K562 (cell line): ENCODE results near the gene TENM3. TPM values are rescaled to one million over a fixed set of nuclear protein-coding genes. Genes with fewer than 3 reads are reported as not detected.

Experiments used
- ATAC-seq: fragments of 200-7000 bp; cut with Tn5 transposase; 3 replicates; pipeline ENCODE4 v1.9.1; 2020; ENCODE audit warnings: moderate library complexity
- BruUV-seq: library from RNA; stranded (reverse); fragments of 400-500 nt; replicated peaks from 2 replicates; lab custom pipeline; 2021; lab: Mats Ljungman, UMichigan
- CTCF ChIA-PET: fragments of 300-600 bp; formaldehyde crosslinking; extraction: SDS; loops from one replicate; lab custom pipeline; 2021; ENCODE audit warnings: low intra/inter-chr PET ratio; lab: Yijun Ruan, JAX
- POLR2A ChIA-PET: fragments of 300-600, 350-650 bp; sonication (Branson Sonifier 250); formaldehyde crosslinking; extraction: SDS; loops from one replicate; lab custom pipeline; 2021; ENCODE audit warnings: antibody characterized with exemption, inconsistent platforms; lab: Yijun Ruan, JAX
- DNase-seq, 4 experiments: peaks; one replicate each; pipeline versions ENCODE4 v3.0.0 to v3.0.0-alpha.2; 2011 to 2018; ENCODE audit warnings: low spot score in 3 of 4, mixed read lengths in 3 of 4; ENCODE audit errors: extremely low read depth in 1 of 4
- FAIRE-seq: peaks from 2 replicates; lab custom pipeline; 2011; peaks lifted over from hg19 to GRCh38; lab: Jason Lieb, UNC
- H2AFZ ChIP-seq: 2 replicates; pipeline ENCODE4 v1.6.0; 2011; ENCODE audit warnings: low read depth, low read length, control low read depth, inconsistent platforms
- H3K27ac ChIP-seq: fragments of 200-600 bp; 3 replicates; pipeline ENCODE4 v1.8.0; 2011; ENCODE audit warnings: low read depth, mild to moderate bottlenecking, control low read depth, inconsistent platforms, low read length, moderate library complexity, mixed read lengths; ENCODE audit errors: extremely low read depth
- H3K27me3 ChIP-seq, 2 experiments: fragments of 300-600 bp in 1 of 2; 2 replicates in 1 of 2; 3 replicates in 1 of 2; pipeline versions ENCODE4 v1.6.0 to v1.8.0; 2011; ENCODE audit warnings: inconsistent platforms in 2 of 2, low read length in 2 of 2, mild to moderate bottlenecking in 1 of 2, mixed read lengths in 1 of 2, moderate library complexity in 1 of 2; ENCODE audit not compliant: control insufficient read depth in 2 of 2, insufficient read depth in 2 of 2
- H3K36me3 ChIP-seq: fragments of 300-600 bp; 3 replicates; pipeline ENCODE4 v1.8.0; 2011; ENCODE audit warnings: mild to moderate bottlenecking, low read length, inconsistent platforms; ENCODE audit not compliant: control insufficient read depth, insufficient read depth
- H3K4me1 ChIP-seq, 2 experiments: fragments of 200-600 bp in 1 of 2; replicated peaks in 1 of 2; 2 replicates in 1 of 2; 3 replicates in 1 of 2; pipeline versions ENCODE4 v1.5.1 to v1.8.0; 2011; ENCODE audit warnings: inconsistent platforms in 2 of 2, low read length in 2 of 2, mild to moderate bottlenecking in 1 of 2, mixed read lengths in 1 of 2, moderate library complexity in 1 of 2; ENCODE audit not compliant: control insufficient read depth in 2 of 2, insufficient read depth in 2 of 2
- H3K4me2 ChIP-seq: 2 replicates; pipeline ENCODE4 v1.6.1; 2011; ENCODE audit warnings: low read length, control low read depth, inconsistent platforms, mixed read lengths; ENCODE audit not compliant: insufficient read depth
- H3K4me3 ChIP-seq: fragments of 200-600 bp; sonication (generic), shearing (Covaris generic); 2 replicates; pipeline ENCODE4 v1.5.1; 2016; ENCODE audit warnings: control low read depth, inconsistent platforms
- H3K79me2 ChIP-seq: fragments of 200-600 bp; 3 replicates; pipeline ENCODE4 v1.8.0; 2011; ENCODE audit warnings: low read length, inconsistent platforms; ENCODE audit not compliant: control insufficient read depth, insufficient read depth
- H3K9ac ChIP-seq, 2 experiments: 2 replicates each; pipeline versions ENCODE4 v1.6.0 to v1.6.1; 2011; ENCODE audit warnings: low read depth in 2 of 2, low read length in 2 of 2, control low read depth in 1 of 2, inconsistent platforms in 1 of 2, mild to moderate bottlenecking in 1 of 2, mixed read lengths in 1 of 2; ENCODE audit not compliant: insufficient read depth in 1 of 2
- H3K9me1 ChIP-seq: one replicate; pipeline ENCODE4 v1.6.0; 2011; ENCODE audit warnings: inconsistent platforms, mild to moderate bottlenecking, low read length, moderate library complexity; ENCODE audit not compliant: control insufficient read depth, insufficient read depth
- H3K9me3 ChIP-seq: replicated peaks from 2 replicates; pipeline ENCODE4 v1.5.1; 2011; ENCODE audit warnings: low read depth, low read length, inconsistent platforms; ENCODE audit not compliant: control insufficient read depth, insufficient read depth
- H4K20me1 ChIP-seq: replicated peaks from 2 replicates; pipeline ENCODE4 v1.6.1; 2011; ENCODE audit warnings: low read length, inconsistent platforms, mixed read lengths; ENCODE audit not compliant: control insufficient read depth, insufficient read depth
- ARID3B ChIP-seq: fragments of 250-450 bp; sonication (Bioruptor Pico); IDR thresholded peaks from 2 replicates; pipeline ENCODE4 v1.4.0; 2020; ENCODE audit warnings: borderline replicate concordance
- IFI16 ChIP-seq: fragments of 250-450 bp; sonication (Bioruptor Pico); IDR thresholded peaks from 2 replicates; pipeline ENCODE4 v2.1.2; 2022; ENCODE audit warnings: mild to moderate bottlenecking, inconsistent platforms
- THRA ChIP-seq: fragments of 450-650 bp; IDR thresholded peaks from 2 replicates; pipeline ENCODE4 v1.6.1; 2017; ENCODE audit warnings: mild to moderate bottlenecking, moderate library complexity
- TOE1 ChIP-seq, 2 experiments: fragments of 450-650 bp in 1 of 2; sonication (generic) in 1 of 2; formaldehyde crosslinking in 1 of 2; IDR thresholded peaks; 2 replicates each; pipeline versions ENCODE4 v1.7.1 to v1.8.0; 2016 to 2022; ENCODE audit warnings: borderline replicate concordance in 2 of 2, mild to moderate bottlenecking in 2 of 2, antibody characterized with exemption in 1 of 2, inconsistent platforms in 1 of 2, low read depth in 1 of 2, missing genetic modification reagents in 1 of 2, moderate library complexity in 1 of 2
- ZNF124 ChIP-seq: sonication (generic); formaldehyde crosslinking; IDR thresholded peaks from 2 replicates; pipeline ENCODE4 v1.8.1; 2022; ENCODE audit warnings: missing genetic modification reagents
- ZNF280B ChIP-seq: fragments of 250-450 bp; sonication (Bioruptor Pico); IDR thresholded peaks from 2 replicates; pipeline ENCODE4 v1.5.1; 2021; ENCODE audit warnings: mild to moderate bottlenecking
- ZNF3 ChIP-seq: fragments of 250-450 bp; sonication (Bioruptor Pico); IDR thresholded peaks from 2 replicates; pipeline ENCODE4 v1.5.0; 2021; ENCODE audit warnings: mild to moderate bottlenecking, moderate library complexity
- ZNF57 ChIP-seq: fragments of 450-650 bp; formaldehyde crosslinking; IDR thresholded peaks from 2 replicates; pipeline ENCODE4 v1.4.0; 2020; ENCODE audit warnings: mild to moderate bottlenecking, moderate library complexity
- WGBS: fragments of 100-300 bp; shearing (Covaris generic); methylation state at CpG from one replicate; pipeline ENCODE4 v1.1.6; 2016; ENCODE audit warnings: low coverage, mixed read lengths; ENCODE audit not compliant: insufficient coverage; ENCODE audit errors: missing lambda C conversion rate; 5-methylcytosine and 5-hydroxymethylcytosine counted together
- in situ Hi-C: fragments of 300-500 bp; cut with MboI; formaldehyde crosslinking; loops from 4 replicates; pipeline ENCODE4 v1.15.0; 2018; ENCODE audit warnings: inconsistent platforms, mixed read lengths
- intact Hi-C: fragments of 100-400 bp; cut with micrococcal nuclease; formaldehyde crosslinking; loops from 2 replicates; pipeline ENCODE4 v1.14.2; 2022
- polyA plus RNA-seq, 8 experiments: library from polyadenylated mRNA; depleted of rRNA in 4 of 8; stranded (reverse) in 5 of 8; unstranded in 3 of 8; fragments of >200 nt; fragmentation: Nextera tagmentation in 2 of 8; fragmentation: Illumina TruSeq in 1 of 8; extraction: Ambion mirVana in 2 of 8; extraction: Trizol in 1 of 8; gene quantifications; 2 replicates each; pipeline versions ENCODE4 v1.2.1 to v1.2.3, GENCODE V29; 2011 to 2014; ENCODE audit warnings: inconsistent platforms in 1 of 8, missing spikeins in 1 of 8
- total RNA-seq, 7 experiments: library from RNA; depleted of rRNA in 6 of 7; stranded (reverse); fragments of >200 nt in 6 of 7; fragmentation: Illumina TruSeq in 2 of 7; extraction: Trizol in 2 of 7; gene quantifications; 2 replicates each; pipeline versions ENCODE4 v1.2.1 to v1.2.3, GENCODE V29; 2011 to 2021; ENCODE audit warnings: low replicate concordance in 1 of 7
- TF ChIP-seq, protein P1 (sequence below): fragments of 450-650 bp; IDR thresholded peaks from 2 replicates; pipeline ENCODE4 v1.6.1; 2014; ENCODE audit warnings: low read depth, mild to moderate bottlenecking, moderate library complexity, borderline replicate concordance
- TF ChIP-seq, protein P2 (sequence below): sonication (generic); formaldehyde crosslinking; IDR thresholded peaks from 2 replicates; pipeline ENCODE4 v1.8.1; 2023; ENCODE audit warnings: mild to moderate bottlenecking, missing genetic modification reagents

TENM3 gene
- total and polyA plus RNA-seq, 9 of the 15 experiments (the other 6 are each of a cell fraction or from before 2014, with no cell fraction given): 0.01 to 0.02 TPM; not detected in 7

DNA sequence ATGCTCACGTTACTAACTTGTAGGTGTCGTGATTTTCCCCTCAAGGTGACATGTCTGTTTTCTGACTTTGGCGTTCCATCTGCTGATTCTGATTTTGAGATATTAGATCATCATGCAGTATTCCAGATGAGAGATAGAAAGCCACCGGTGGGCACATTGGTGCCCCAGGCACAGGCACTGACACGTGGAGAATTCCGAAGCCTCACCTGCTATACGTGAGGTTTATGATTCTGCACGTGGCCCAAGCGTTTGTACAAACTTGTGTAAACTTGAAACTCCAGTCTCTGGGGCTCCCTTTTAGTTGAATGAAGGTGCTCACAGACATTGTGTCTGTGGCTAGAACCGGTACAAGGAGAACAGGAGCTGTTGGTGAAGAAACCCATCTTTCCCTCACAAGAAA lies 81.1 kb downstream of the TENM3 start:
- Histone ChIP-seq H3K27ac (no peak overlapping the region), H3K79me2 (no peaks in the 10 kb centered on the region), H3K4me1 (no peaks in the 10 kb centered on the region), H3K9me1 (no peaks in the 10 kb centered on the region), H3K4me3 (no peak overlapping the region), H2AFZ (no peak overlapping the region), H3K27me3 (peaks cover 0 to 10% of the 10 kb centered on the region in 2 experiments; a peak in 2 of 5 replicates), H3K36me3 (no peaks in the 10 kb centered on the region), H4K20me1 (no peaks in the 10 kb centered on the region), H3K9me3 (no peaks in the 10 kb centered on the region), H3K4me2 (no peak overlapping the region), H3K9ac (no peak overlapping the region)
- in situ Hi-C loops (no loop called here), intact Hi-C loops (no loop called here)
- DNase-seq: no peak
- no peak for FAIRE-seq
- no peak for ATAC-seq
- TF ChIP-seq ZNF280B (CRISPR knock-in tag): no peak
- TF ChIP-seq, protein P1, sequence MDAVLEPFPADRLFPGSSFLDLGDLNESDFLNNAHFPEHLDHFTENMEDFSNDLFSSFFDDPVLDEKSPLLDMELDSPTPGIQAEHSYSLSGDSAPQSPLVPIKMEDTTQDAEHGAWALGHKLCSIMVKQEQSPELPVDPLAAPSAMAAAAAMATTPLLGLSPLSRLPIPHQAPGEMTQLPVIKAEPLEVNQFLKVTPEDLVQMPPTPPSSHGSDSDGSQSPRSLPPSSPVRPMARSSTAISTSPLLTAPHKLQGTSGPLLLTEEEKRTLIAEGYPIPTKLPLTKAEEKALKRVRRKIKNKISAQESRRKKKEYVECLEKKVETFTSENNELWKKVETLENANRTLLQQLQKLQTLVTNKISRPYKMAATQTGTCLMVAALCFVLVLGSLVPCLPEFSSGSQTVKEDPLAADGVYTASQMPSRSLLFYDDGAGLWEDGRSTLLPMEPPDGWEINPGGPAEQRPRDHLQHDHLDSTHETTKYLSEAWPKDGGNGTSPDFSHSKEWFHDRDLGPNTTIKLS: no peak
- TF ChIP-seq ZNF57 (CRISPR knock-in tag): no peak
- no peak for TF ChIP-seq ARID3B (CRISPR knock-in tag)
- TF ChIP-seq THRA: no peak
- TF ChIP-seq, protein P2, sequence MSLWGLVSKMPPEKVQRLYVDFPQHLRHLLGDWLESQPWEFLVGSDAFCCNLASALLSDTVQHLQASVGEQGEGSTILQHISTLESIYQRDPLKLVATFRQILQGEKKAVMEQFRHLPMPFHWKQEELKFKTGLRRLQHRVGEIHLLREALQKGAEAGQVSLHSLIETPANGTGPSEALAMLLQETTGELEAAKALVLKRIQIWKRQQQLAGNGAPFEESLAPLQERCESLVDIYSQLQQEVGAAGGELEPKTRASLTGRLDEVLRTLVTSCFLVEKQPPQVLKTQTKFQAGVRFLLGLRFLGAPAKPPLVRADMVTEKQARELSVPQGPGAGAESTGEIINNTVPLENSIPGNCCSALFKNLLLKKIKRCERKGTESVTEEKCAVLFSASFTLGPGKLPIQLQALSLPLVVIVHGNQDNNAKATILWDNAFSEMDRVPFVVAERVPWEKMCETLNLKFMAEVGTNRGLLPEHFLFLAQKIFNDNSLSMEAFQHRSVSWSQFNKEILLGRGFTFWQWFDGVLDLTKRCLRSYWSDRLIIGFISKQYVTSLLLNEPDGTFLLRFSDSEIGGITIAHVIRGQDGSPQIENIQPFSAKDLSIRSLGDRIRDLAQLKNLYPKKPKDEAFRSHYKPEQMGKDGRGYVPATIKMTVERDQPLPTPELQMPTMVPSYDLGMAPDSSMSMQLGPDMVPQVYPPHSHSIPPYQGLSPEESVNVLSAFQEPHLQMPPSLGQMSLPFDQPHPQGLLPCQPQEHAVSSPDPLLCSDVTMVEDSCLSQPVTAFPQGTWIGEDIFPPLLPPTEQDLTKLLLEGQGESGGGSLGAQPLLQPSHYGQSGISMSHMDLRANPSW (CRISPR knock-in tag): no peak
- no peak for TF ChIP-seq ZNF124 (CRISPR knock-in tag)
- TF ChIP-seq ZNF3 (CRISPR knock-in tag): no peak
- TF ChIP-seq IFI16 (CRISPR knock-in tag): no peak
- no peak for TF ChIP-seq TOE1 (IDR thresholded peaks at IDR 0.05; ENCODE audit: borderline replicate concordance)
- TF ChIP-seq TOE1 (CRISPR knock-in tag; IDR thresholded peaks at IDR 0.05; ENCODE audit: borderline replicate concordance, low read depth): no peak
- BruUV-seq: no TSS peak
- WGBS: 1% methylated on average over 10 of the region's 10 CpGs
- POLR2A ChIA-PET: no interaction called here
- CTCF ChIA-PET: no interaction called here
